Myocyte (in vitro differentiated cells): Measurements from ENCODE around the gene CDAN1. TPM values are rescaled to one million over a fixed set of nuclear protein-coding genes. Genes with fewer than 3 reads are reported as not detected.
A peak's percentile ranks its signal among the peaks of the same experiment; 100 is the strongest.
"Not testable (repeated sequence)": the region's sequence is repeated elsewhere in the genome, so short reads cannot be mapped to it uniquely, and the experiment has no call there.

Experiments
- DNase-seq: peaks from one replicate; pipeline ENCODE4 v3.0.0-alpha.2; 2012; ENCODE audit warnings: low read depth
- total RNA-seq: library from RNA; depleted of rRNA; stranded (reverse); fragments of >200 nt; gene quantifications from 2 replicates; pipeline ENCODE4 v1.2.3, GENCODE V29; 2014

The CDAN1 gene
- total RNA-seq, 1 donor from 2014 or later: 11.9 TPM

DNA sequence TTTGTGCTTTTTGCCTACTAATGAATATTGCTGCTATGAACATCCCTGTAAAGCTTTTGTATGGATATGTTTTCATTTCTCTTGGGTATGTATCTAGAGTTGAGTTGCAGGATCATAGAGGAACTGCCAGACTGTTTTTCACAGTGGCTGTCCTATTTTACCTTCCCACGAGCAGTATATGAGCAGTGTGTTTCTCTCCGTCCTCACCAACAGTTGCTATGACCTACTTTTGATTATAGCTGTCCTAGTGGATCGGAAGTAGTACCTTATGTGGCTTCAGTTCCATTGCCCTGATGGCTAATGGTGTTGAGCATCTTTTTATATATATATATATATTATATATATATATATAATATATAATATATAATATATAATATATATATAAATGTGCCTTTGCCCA lies 25.2 kb downstream of the CDAN1 start:
- no peak for DNase-seq

GRCh38 chr15:42710662-42711061 lies 26.3 kb downstream of the CDAN1 start:
- DNase-seq: peak; percentile 21

DNA sequence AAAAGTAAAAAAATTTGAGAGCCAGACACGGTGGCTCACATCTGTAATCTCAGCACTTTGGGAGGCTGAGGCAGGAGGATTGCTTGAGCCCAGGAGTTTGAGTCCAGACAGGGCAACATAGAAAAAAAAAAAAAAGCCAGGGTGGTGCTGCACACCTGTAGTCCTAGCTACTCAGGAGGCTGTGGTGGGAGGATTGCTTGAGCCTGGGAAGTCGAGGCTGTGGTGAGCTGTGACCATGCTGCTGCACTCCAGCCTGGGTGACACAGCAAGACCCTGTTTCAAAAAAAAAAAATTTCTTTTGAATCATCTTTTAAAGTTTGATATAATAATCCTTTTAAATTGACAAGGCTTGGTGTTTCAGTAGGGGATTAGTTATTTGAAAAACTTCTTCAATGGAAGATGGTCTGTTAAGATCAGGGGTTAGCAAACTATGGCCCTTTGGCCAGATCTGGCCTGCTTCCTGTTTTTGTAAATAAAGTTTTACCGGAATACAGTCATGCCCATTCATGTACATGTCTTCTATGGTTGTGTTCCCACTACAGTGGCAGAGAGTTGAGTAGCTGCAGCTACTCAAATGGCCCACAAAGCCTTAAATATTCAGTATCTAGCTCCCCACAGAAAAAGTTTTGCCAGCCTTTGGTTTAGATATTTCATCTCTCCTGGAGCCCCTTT lies 28.9 kb downstream of the CDAN1 start:
- no peak for DNase-seq

- DNase-seq: no peak
Measured at GRCh38 chr15:42707068-42707467, 29.9 kb downstream of the CDAN1 start.

GRCh38 chr15:42705336-42705735 lies 31.6 kb downstream of the CDAN1 start:
- DNase-seq: no peak

- DNase-seq: peak; percentile 71
Measured at GRCh38 chr15:42704492-42704926, 32.4 kb downstream of the CDAN1 start.

- no peak for DNase-seq
Measured at GRCh38 chr15:42696626-42697025, 40.3 kb downstream of the CDAN1 start.

GRCh38 chr15:42695527-42696071 lies 41.3 kb downstream of the CDAN1 start:
- DNase-seq: no peak

GRCh38 chr15:42694398-42694797 lies 42.5 kb downstream of the CDAN1 start:
- DNase-seq: no peak

DNA sequence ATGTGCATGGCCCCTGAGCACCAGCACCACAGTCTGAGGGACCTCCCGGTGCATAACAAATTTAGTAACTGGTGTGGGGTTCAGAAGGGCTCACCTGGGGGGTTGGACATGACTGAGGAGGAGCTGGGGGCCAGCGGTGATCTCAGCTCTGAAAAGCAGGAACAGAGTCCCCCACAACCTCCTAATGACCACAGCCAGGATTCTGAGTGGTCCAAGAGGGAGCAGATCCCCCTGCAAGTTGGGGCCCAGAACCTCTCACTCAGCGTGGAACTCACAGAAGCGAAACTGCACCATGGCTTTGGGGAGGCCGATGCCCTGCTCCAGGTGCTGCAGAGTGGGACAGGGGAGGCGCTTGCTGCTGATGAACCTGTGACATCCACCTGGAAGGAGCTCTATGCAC lies 43.0 kb downstream of the CDAN1 start:
- DNase-seq: no peak

GRCh38 chr15:42693496-42693895 lies 43.4 kb downstream of the CDAN1 start:
- DNase-seq: no peak

DNA sequence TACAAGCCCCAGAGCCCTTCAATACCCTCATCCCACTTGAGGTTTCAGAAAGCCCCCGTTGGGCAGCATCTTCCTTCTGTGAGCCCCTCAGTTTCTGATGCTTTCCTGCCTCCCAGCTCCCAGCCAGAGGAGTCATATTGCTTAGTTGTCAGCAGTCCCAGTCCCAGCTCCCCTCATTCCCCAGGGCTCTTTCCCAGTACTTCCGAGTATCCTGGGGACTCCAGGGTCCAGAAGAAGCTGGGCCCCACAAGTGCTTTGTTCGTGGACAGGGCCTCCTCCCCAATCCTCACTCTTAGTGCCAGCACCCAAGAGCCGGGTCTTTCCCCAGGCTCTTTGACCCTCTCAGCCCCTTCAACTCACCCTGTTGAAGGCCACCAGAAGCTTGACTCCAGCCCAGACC lies 43.9 kb downstream of the CDAN1 start:
- DNase-seq: no peak

GRCh38 chr15:42692536-42692935 lies 44.4 kb downstream of the CDAN1 start:
- no peak for DNase-seq

DNA sequence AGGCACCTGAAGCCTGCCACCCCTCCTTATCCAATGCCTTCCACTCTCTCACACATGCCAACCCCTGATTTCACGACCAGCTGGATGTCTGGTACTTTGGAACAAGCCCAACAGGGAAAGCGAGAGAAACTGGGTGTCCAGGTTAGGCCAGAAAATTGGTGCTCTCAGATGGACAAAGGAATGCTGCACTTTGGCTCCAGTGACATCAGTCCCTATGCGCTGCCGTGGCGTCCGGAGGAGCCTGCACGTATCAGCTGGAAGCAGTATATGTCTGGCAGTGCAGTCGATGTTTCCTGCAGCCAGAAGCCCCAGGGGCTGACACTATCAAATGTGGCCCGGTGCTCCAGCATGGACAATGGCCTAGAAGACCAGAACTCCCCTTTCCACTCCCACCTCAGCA lies 45.2 kb downstream of the CDAN1 start:
- no peak for DNase-seq

DNA sequence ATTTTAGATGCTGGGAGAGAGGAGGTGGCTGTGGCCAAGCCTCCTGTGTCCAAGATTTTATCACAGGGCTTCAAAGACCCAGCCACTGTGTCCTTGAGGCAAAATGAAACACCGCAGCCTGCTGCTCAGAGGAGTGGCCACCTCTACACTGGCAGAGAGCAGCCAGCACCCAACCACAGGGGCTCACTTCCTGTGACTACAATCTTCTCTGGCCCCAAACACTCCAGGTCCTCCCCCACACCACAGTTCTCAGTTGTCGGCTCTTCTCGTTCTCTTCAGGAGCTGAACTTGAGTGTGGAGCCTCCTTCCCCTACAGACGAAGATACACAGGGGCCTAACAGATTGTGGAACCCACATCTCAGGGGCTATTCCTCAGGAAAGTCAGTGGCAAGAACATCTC lies 45.6 kb downstream of the CDAN1 start:
- no peak for DNase-seq

DNA sequence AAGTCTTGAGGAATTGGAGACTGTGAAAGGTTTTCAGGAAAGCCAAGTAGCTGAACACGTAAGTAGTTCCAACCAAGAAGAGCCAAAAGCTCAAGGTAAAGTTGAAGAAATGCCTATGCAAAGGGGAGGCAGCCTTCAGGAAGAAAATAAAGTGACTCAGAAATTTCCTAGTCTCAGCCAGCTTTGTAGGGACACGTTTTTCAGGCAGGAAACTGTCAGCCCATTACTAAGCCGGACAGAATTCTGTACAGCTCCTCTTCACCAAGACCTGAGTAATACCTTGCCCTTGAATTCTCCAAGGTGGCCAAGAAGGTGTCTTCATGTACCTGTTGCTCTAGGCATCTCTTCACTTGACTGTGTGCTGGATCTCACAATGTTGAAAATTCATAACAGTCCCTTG lies 48.6 kb downstream of the CDAN1 start:
- no peak for DNase-seq

DNA sequence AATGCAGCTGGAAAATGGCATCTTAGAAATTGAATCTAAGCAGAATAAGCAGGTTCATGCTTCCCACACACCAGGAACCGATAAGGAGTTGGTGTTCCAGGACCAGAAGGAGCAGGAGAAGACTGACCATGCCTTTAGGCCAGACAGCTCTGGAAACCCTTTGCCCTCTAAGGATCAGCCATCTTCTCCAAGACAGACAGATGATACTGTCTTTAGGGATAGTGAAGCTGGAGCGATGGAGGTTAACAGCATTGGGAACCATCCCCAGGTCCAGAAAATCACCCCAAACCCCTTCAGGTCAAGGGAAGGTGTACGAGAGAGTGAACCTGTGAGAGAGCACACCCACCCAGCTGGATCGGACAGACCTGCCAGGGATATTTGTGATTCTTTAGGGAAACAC lies 49.2 kb downstream of the CDAN1 start:
- DNase-seq: no peak

DNA sequence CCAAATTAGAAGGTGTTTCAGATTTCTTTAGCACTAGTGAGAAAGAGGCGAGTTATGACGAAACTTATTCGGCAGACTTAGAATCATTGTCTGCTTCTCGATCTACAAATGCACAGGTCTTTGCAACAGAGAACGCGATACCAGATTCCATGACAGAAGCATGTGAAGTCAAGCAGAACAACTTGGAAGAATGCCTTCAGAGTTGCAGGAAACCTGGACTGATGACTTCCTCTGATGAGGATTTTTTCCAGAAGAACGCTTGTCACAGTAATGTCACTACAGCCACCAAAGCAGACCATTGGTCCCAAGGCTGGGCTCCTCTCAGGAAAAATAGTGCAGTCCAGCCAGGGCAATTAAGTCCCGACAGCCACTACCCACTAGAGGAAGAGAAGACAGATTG lies 50.6 kb downstream of the CDAN1 start:
- DNase-seq: no peak

- DNase-seq: no peak
Measured at GRCh38 chr15:42681119-42681518, 55.8 kb downstream of the CDAN1 start.

- not testable (repeated sequence) for DNase-seq
Measured at GRCh38 chr15:42680142-42680482, 56.8 kb downstream of the CDAN1 start.

DNA sequence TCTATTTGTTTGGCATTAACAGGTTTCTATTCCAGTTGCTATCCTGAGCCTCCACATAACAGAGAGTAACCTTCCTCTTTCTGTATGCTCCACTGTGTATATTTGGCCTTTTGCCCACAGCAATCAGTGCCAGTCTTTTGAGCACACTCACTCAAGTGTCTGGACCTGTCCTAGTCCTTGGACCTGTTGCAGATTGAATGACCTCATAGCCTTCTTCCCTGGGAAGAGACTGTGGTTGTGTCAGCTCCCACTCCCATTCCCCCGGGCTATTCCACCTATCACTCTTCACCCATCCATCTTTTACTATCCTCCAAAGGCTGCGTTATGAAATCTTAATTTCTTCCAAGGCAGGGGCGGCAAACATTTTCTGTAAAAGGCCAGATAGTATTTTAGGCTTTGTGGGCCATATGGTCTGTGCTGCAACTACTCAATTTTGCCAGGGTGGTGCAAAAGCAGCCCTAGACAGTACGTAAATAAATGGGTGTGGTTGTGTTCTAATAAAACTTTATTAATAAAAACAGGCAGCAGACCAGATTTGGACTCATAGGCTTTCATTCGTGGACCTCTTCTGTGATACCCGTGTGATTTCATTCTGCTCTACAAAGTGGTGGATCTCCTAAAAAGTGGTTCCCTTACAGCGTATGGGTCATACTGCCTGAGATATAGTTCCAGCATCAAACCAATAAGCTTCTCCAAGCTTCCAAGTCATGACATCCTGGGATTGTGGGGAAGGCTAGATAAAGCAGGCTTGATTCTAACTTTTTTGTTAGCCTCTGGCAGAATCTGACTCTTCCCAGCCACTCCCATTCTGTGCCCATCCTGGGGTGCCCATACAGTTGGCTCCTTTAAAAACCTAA lies 57.4 kb downstream of the CDAN1 start:
- DNase-seq: no peak

GRCh38 chr15:42675021-42675420 lies 61.9 kb downstream of the CDAN1 start:
- DNase-seq: no peak

DNA sequence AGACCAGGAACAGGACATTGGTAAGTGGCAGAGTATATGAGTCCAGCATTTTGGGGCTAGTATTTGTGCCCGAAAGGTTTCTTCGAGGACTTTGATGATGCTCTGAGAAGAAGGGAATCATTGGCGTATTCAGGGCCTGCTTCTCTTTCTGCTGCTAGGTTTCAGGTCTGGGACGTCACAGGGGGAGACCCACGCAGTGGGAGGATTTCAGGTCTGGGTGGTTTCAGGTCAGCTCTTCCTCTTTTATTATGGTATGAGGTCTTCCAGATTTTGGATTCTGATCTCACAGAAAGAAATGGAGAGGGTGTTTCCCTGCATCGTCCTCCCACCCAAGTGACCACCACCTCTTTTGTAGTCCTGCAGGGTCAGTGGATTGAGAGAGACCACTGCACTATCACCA lies 62.5 kb downstream of the CDAN1 start:
- no peak for DNase-seq
